H1 (cell line): Measurements from ENCODE around the gene PRKAR2B. TPM values are rescaled to one million over a fixed set of nuclear protein-coding genes. Genes with fewer than 3 reads are reported as not detected.

ENCODE experiments used
- CTCF ChIA-PET: fragments of 300-600 bp; sonication (Branson Sonifier 250); formaldehyde crosslinking; loops from one replicate; lab custom pipeline; 2021; ENCODE audit not compliant: partially characterized antibody; lab: Charles Lee
- POLR2A ChIA-PET: fragments of 300-600 bp; sonication (Branson Sonifier 250); formaldehyde crosslinking; loops from one replicate; lab custom pipeline; 2021; ENCODE audit warnings: inconsistent platforms; ENCODE audit not compliant: partially characterized antibody; lab: Charles Lee
- DNase-seq, 2 experiments: peaks; one replicate each; pipeline versions ENCODE4 v3.0.0 to v3.0.0-alpha.2; 2010 to 2022; ENCODE audit warnings: low spot score in 2 of 2, low read depth in 1 of 2, mixed read lengths in 1 of 2
- FAIRE-seq: peaks from 2 replicates; lab custom pipeline; 2011; peaks lifted over from hg19 to GRCh38; lab: Jason Lieb, UNC
- H2AFZ ChIP-seq: 2 replicates; pipeline ENCODE4 v1.8.1; 2012; ENCODE audit warnings: low read length, inconsistent platforms
- H2AK5ac ChIP-seq: 2 replicates; pipeline ENCODE4 v1.6.1; 2013; ENCODE audit warnings: low read depth, low read length
- H2BK120ac ChIP-seq: replicated peaks from 2 replicates; pipeline ENCODE3; 2013; ENCODE audit warnings: low read depth, low read length, inconsistent platforms
- H2BK12ac ChIP-seq: 2 replicates; pipeline ENCODE4 v1.6.1; 2013; ENCODE audit warnings: low read depth, low read length
- H2BK15ac ChIP-seq: 2 replicates; pipeline ENCODE4 v1.6.1; 2013; ENCODE audit warnings: low read length
- H2BK20ac ChIP-seq: 2 replicates; pipeline ENCODE4 v1.6.1; 2013; ENCODE audit warnings: low read length
- H2BK5ac ChIP-seq: 2 replicates; pipeline ENCODE4 v1.6.1; 2013; ENCODE audit warnings: low read depth, low read length
- H3K14ac ChIP-seq: 2 replicates; pipeline ENCODE4 v1.6.1; 2013; ENCODE audit warnings: inconsistent platforms; ENCODE audit not compliant: insufficient read length
- H3K18ac ChIP-seq: 2 replicates; pipeline ENCODE4 v1.6.1; 2013; ENCODE audit warnings: low read length; ENCODE audit errors: extremely low read depth
- H3K23ac ChIP-seq: 2 replicates; pipeline ENCODE4 v1.6.1; 2013; ENCODE audit warnings: inconsistent platforms; ENCODE audit not compliant: insufficient read length
- H3K23me2 ChIP-seq: 2 replicates; pipeline ENCODE4 v1.6.1; 2013; ENCODE audit warnings: low read depth, low read length
- H3K27ac ChIP-seq: 2 replicates; pipeline ENCODE4 v1.6.1; 2011; ENCODE audit warnings: low read depth, low read length, inconsistent platforms
- H3K27me3 ChIP-seq, 4 experiments: replicated peaks in 1 of 4; 1 replicate in 1 of 4; 2 replicates in 3 of 4; pipeline versions ENCODE4 v1.6.1 to v1.8.1; 2011 to 2013; ENCODE audit warnings: low read length in 3 of 4, mild to moderate bottlenecking in 3 of 4, inconsistent platforms in 2 of 4, mixed read lengths in 2 of 4, moderate library complexity in 1 of 4; ENCODE audit not compliant: control insufficient read depth in 3 of 4, insufficient read depth in 3 of 4; ENCODE audit errors: extremely low read depth in 1 of 4
- H3K36me3 ChIP-seq, 4 experiments: 2 replicates each; pipeline versions ENCODE4 v1.6.1 to v1.8.1; 2011 to 2013; ENCODE audit warnings: mild to moderate bottlenecking in 4 of 4, low read length in 3 of 4, moderate library complexity in 2 of 4, control low read depth in 1 of 4, inconsistent platforms in 1 of 4; ENCODE audit not compliant: insufficient read depth in 4 of 4, control insufficient read depth in 2 of 4
- H3K4ac ChIP-seq: replicated peaks from 2 replicates; pipeline ENCODE3; 2013; ENCODE audit warnings: low read length, low read depth, mixed read lengths, inconsistent platforms; ENCODE audit not compliant: insufficient read length
- H3K4me1 ChIP-seq, 4 experiments: replicated peaks in 1 of 4; 1 replicate in 1 of 4; 2 replicates in 3 of 4; pipeline versions ENCODE4 v1.6.1 to v1.8.1; 2011 to 2013; ENCODE audit warnings: low read length in 3 of 4, inconsistent platforms in 2 of 4, mixed read lengths in 1 of 4; ENCODE audit not compliant: insufficient read depth in 4 of 4, control insufficient read depth in 3 of 4
- H3K4me2 ChIP-seq, 2 experiments: 2 replicates each; pipeline versions ENCODE4 v1.6.1 to v1.8.1; 2011 to 2013; ENCODE audit warnings: low read depth in 2 of 2, low read length in 2 of 2, control low read depth in 1 of 2, inconsistent platforms in 1 of 2, mild to moderate bottlenecking in 1 of 2; ENCODE audit not compliant: insufficient read depth in 1 of 2
- H3K4me3 ChIP-seq, 4 experiments: fragments of 200-600, 300-600 bp in 1 of 4; sonication (generic), shearing (Covaris generic), sonication (Bioruptor Twin) in 1 of 4; 2 replicates each; pipeline versions ENCODE4 v1.5.1 to v1.8.1; 2011 to 2016; ENCODE audit warnings: low read length in 4 of 4, low read depth in 3 of 4, control low read depth in 2 of 4, inconsistent platforms in 2 of 4, mild to moderate bottlenecking in 2 of 4, mixed read lengths in 1 of 4, moderate library complexity in 1 of 4; ENCODE audit not compliant: insufficient read depth in 2 of 4; ENCODE audit errors: extremely low read depth in 1 of 4
- H3K56ac ChIP-seq: replicated peaks from 2 replicates; pipeline ENCODE3; 2013; ENCODE audit warnings: low read depth, mild to moderate bottlenecking, mixed read lengths, low read length, inconsistent platforms; ENCODE audit not compliant: insufficient read length
- H3K79me1 ChIP-seq: 2 replicates; pipeline ENCODE4 v1.6.1; 2013; ENCODE audit warnings: low read depth, low read length, control low read depth
- H3K79me2 ChIP-seq, 2 experiments: 2 replicates each; pipeline versions ENCODE4 v1.6.1 to v1.8.1; 2012 to 2013; ENCODE audit warnings: low read length in 2 of 2, mild to moderate bottlenecking in 2 of 2, inconsistent platforms in 1 of 2; ENCODE audit not compliant: insufficient read depth in 2 of 2, control insufficient read depth in 1 of 2
- H3K9ac ChIP-seq, 4 experiments: replicated peaks in 1 of 4; 1 replicate in 1 of 4; 2 replicates in 3 of 4; pipeline versions ENCODE4 v1.6.1 to v1.8.1; 2011 to 2013; ENCODE audit warnings: low read depth in 3 of 4, low read length in 3 of 4, control low read depth in 2 of 4, mild to moderate bottlenecking in 2 of 4, moderate library complexity in 2 of 4, inconsistent platforms in 1 of 4; ENCODE audit errors: extremely low read depth in 1 of 4
- H3K9me3 ChIP-seq, 2 experiments: 2 replicates each; pipeline versions ENCODE4 v1.6.1 to v1.8.1; 2012 to 2013; ENCODE audit warnings: mild to moderate bottlenecking in 2 of 2, moderate library complexity in 2 of 2, control low read depth in 1 of 2, inconsistent platforms in 1 of 2, low read depth in 1 of 2, low read length in 1 of 2, mixed read lengths in 1 of 2; ENCODE audit not compliant: insufficient read depth in 2 of 2
- H4K20me1 ChIP-seq, 2 experiments: replicated peaks in 1 of 2; 2 replicates each; pipeline versions ENCODE3 to v1.8.1; 2011 to 2013; ENCODE audit warnings: inconsistent platforms in 2 of 2, low read length in 2 of 2, mild to moderate bottlenecking in 1 of 2; ENCODE audit not compliant: insufficient read depth in 2 of 2, control insufficient read depth in 1 of 2
- H4K5ac ChIP-seq: 2 replicates; pipeline ENCODE4 v1.6.1; 2013; ENCODE audit warnings: low read length, low read depth, mixed read lengths, inconsistent platforms; ENCODE audit not compliant: insufficient read length
- H4K8ac ChIP-seq: 2 replicates; pipeline ENCODE4 v1.8.0; 2013; ENCODE audit warnings: mild to moderate bottlenecking, moderate library complexity, low read length, inconsistent platforms; ENCODE audit not compliant: insufficient read depth; ENCODE audit errors: extremely low read depth
- H4K91ac ChIP-seq: replicated peaks from 2 replicates; pipeline ENCODE3; 2013; ENCODE audit warnings: low read length, mixed read lengths, inconsistent platforms; ENCODE audit not compliant: insufficient read length
- RAD21 ChIP-seq, 2 experiments: IDR thresholded peaks in 1 of 2; conservative IDR thresholded peaks in 1 of 2; 2 replicates each; pipeline ENCODE4 v1.6.1; 2011; ENCODE audit warnings: low read depth in 2 of 2, low read length in 2 of 2, improper control_type of control experiment in 1 of 2, inconsistent platforms in 1 of 2, mild to moderate bottlenecking in 1 of 2, moderate library complexity in 1 of 2
- TBP ChIP-seq: IDR thresholded peaks from 2 replicates; pipeline ENCODE4 v1.6.1; 2011; ENCODE audit warnings: low read depth, low read length, improper control_type of control experiment
- whole genome bisulfite sequencing, 2 experiments: shearing (Covaris generic) in 1 of 2; methylation state at CpG; one replicate each; pipeline versions ENCODE4 v1.1.6 to v1.1.7; 2013 to 2015; ENCODE audit warnings: low lambda C conversion rate in 2 of 2, mixed read lengths in 2 of 2, inconsistent platforms in 1 of 2, low coverage in 1 of 2, missing lambda C conversion rate in 1 of 2; ENCODE audit not compliant: insufficient replicate concordance in 2 of 2, insufficient coverage in 1 of 2, insufficient read length in 1 of 2; ENCODE audit errors: extremely low coverage in 1 of 2, missing lambda C conversion rate in 1 of 2; 5-methylcytosine and 5-hydroxymethylcytosine counted together
- polyA plus RNA-seq, 7 experiments: library from polyadenylated mRNA; depleted of rRNA in 3 of 7; stranded (reverse) in 5 of 7; unstranded in 2 of 7; fragments of >200 nt in 5 of 7; fragments of 200-250 nt in 2 of 7; gene quantifications; 1 replicate in 5 of 7; 2 replicates in 1 of 7; 4 replicates in 1 of 7; pipeline versions ENCODE4 v1.2.1 to v1.2.3, GENCODE V29; 2011 to 2013; ENCODE audit warnings: missing spikeins in 2 of 7, mixed read lengths in 2 of 7
- total RNA-seq: library from RNA; stranded (reverse); fragmentation: NEBNext Ultra II Directional; extraction: Animal tissue kit (Norgen Biotek cat#: 25700); gene quantifications from 2 replicates; pipeline ENCODE4 v1.2.1, GENCODE V29; 2021

The PRKAR2B gene
- total and polyA plus RNA-seq, 2 of the 8 experiments (the other 6 are each of a cell fraction or from before 2014, with no cell fraction given) = 10.4 to 37.0 TPM

DNA sequence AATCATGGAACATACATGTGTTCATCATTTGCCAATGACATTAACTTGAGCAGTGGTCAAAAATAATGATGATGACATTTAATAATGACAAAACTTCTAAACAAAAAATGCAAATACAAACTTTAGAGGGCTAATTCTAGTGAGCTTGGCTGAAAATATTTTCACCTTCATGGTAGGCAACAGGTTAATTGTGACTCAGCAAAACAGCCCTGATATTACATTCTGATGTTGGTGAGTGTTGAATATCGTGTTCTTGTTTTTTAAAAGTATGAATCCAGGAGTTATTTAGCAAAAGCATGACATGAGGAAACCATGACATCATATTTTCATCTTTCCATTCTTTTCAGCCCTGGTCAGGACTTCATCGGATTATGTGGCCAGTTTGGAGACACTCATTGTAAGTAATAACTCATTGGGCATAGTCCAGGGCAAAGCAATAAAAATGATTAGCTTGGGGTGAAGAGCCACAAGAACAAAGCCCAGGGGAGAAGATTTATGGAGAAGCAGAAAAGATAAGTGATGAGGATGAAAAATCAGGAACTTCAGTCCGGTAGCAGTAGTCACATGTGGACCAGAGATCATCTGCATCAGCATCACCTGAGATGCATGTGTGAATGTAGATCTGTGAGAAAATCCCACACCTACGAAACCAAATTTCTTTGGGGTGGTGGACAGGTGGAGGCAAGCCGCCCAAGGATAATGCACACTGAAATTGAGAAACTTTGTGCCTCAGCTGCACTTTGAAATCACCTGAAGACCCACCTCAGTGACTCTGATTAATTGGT, 46.8 kb upstream of the PRKAR2B start:
- TF ChIP-seq RAD21 (IDR thresholded peaks at IDR 0.05 in 1 of 2, conservative IDR thresholded peaks at IDR 0.05 in 1 of 2; ENCODE audit: low read depth in 2 of 2, low read length in 2 of 2) (no peak), TBP (no peak)
- no peak for DNase-seq
- H3K4me2 ChIP-seq = no peak overlapping the region
- H3K23ac ChIP-seq = no peak overlapping the region
- no peak overlapping the region for H3K27ac ChIP-seq
- no peaks in the 10 kb centered on the region for H3K79me1 ChIP-seq
- H3K4me1 ChIP-seq = no peaks in the 10 kb centered on the region
- no peak overlapping the region for H3K4me3 ChIP-seq
- no peaks in the 10 kb centered on the region for H3K36me3 ChIP-seq
- no peak overlapping the region for H4K8ac ChIP-seq
- H3K23me2 ChIP-seq = no peaks in the 10 kb centered on the region
- H2BK20ac ChIP-seq = no peak overlapping the region
- no peaks in the 10 kb centered on the region for H4K20me1 ChIP-seq
- no peak overlapping the region for H3K14ac ChIP-seq
- H3K27me3 ChIP-seq = peaks cover 0 to 1% (median 0%) of the 10 kb centered on the region in 4 experiments; a peak in 1 of 7 replicates
- ChIA-PET CTCF (interaction anchor here (0.7 to 1.0 kb wide), 3 partner anchors 18 to 1501 kb away, joined by 3 read pairs; no protein-coding TSS in a partner anchor), POLR2A (no interaction called here)
- no peak overlapping the region for H2AFZ ChIP-seq
- H4K91ac ChIP-seq = no peak overlapping the region
- H3K79me2 ChIP-seq = no peaks in the 10 kb centered on the region
- H3K56ac ChIP-seq = no peak overlapping the region
- H4K5ac ChIP-seq = no peak overlapping the region
- H2AK5ac ChIP-seq = no peak overlapping the region
- no peak overlapping the region for H2BK12ac ChIP-seq
- WGBS, 2 experiments = 89% methylated on average over 5 of the region's 5 CpGs; no CpG with 5 or more reads in 1 of the 2 experiments
- no peak overlapping the region for H3K18ac ChIP-seq
- no peak overlapping the region for H2BK15ac ChIP-seq
- H2BK5ac ChIP-seq = no peak overlapping the region
- H3K9me3 ChIP-seq = no peaks in the 10 kb centered on the region
- H2BK120ac ChIP-seq = no peak overlapping the region
- H3K9ac ChIP-seq = no peak overlapping the region
- FAIRE-seq = no peak
- no peak overlapping the region for H3K4ac ChIP-seq
